Stimulated activated CD4-positive, alpha-beta T cell treated with anti-CD3 and anti-CD28 coated beads, Interleukin-1b, Interleukin-23, amount 100 ng/mL, for 24 hours (primary cell): ENCODE data around the gene ERC2.
"Not testable (repeated sequence)": the region's sequence is repeated elsewhere in the genome, so short reads cannot be mapped to it uniquely, and the experiment has no call there.

ENCODE experiments used
- DNase-seq, 4 experiments: peaks; one replicate each; pipeline ENCODE4 v3.0.0-alpha.2; 2020; ENCODE audit warnings: low read depth in 4 of 4, low spot score in 1 of 4

The ERC2 gene

GRCh38 chr3:55855311-55855710, 613.0 kb downstream of the ERC2 start:
- no peak for DNase-seq

GRCh38 chr3:55854494-55854893, 613.8 kb downstream of the ERC2 start:
- DNase-seq = no peak

DNA sequence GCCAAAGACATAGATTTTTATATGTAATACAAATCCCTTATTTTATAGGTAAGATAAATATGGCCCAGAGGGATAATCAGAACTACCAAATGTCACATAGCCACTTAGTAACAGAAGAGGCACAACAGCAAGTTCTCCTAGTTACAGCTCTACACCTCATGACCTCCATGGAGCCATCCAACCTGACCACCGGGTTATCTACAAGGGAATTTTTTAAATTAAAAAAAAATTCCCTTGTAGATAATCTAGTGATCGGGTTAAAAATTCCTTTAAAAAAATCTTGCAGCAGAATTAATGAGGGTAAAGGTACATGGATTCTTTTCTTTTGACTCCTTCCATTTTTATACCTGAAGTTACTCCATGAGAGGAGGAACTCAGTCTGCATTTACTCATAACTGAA, 615.9 kb downstream of the ERC2 start:
- DNase-seq = no peak

GRCh38 chr3:55842204-55842603, 626.1 kb downstream of the ERC2 start:
- DNase-seq = no peak

DNA sequence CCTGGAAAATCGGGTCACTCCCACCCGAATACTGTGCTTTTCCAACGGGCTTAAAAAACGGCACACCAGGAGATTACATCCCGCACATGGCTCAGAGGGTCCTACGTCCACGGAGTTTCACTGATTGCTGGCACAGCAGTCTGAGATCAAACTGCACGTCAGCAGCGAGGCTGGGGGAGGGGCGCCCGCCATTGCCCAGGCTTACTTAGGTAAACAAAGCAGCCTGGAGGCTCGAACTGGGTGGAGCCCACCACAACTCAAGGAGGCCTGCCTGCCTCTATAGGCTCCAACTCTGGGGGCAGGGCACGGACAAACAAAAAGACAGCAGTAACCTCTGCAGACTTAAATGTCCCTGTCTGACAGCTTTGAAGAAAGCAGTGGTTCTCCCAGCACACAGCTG, 636.4 kb downstream of the ERC2 start:
- DNase-seq = not testable (repeated sequence)

DNA sequence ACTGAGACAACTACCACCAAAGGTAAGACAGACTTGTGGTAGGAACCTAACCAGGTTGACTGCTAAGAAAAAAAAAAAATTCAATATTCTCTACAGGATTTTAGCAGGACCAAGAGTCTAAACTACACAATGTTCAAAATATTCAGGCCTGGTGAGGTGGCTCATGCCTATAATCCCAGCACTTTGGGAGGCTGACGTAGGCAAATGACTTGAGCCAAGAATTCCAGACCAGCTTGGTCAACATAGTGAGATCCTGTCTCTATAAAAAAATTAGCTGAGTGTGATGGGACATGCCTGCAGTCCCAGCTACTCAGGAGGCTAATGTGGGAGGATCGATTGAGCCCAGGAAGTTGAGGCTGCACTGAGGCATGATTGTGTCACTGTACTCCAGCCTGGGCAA, 639.6 kb downstream of the ERC2 start:
- DNase-seq = no peak

- no peak for DNase-seq
Measured at GRCh38 chr3:55827786-55828185, 640.5 kb downstream of the ERC2 start.

GRCh38 chr3:55826731-55827496, 641.4 kb downstream of the ERC2 start:
- DNase-seq = no peak

GRCh38 chr3:55826097-55826496, 642.2 kb downstream of the ERC2 start:
- no peak for DNase-seq

DNA sequence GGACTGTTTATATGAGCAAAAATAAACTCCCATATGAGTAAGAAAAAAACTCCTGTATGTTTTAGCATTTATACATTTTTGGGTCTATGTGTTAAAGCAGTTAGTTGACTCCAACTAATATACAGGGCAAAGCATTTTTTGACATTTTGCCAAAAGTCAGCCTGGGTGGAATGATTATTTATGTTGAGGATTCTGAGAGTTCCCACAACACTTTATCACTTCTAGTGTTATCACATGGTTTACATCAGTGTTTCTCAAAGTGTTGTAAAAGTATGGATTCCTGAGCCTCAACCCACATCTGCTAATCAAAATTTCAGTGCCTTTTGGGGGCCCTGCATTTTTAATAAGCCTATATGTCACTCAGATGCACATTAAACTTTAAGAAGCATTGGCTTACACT, 643.9 kb downstream of the ERC2 start:
- no peak for DNase-seq

DNA sequence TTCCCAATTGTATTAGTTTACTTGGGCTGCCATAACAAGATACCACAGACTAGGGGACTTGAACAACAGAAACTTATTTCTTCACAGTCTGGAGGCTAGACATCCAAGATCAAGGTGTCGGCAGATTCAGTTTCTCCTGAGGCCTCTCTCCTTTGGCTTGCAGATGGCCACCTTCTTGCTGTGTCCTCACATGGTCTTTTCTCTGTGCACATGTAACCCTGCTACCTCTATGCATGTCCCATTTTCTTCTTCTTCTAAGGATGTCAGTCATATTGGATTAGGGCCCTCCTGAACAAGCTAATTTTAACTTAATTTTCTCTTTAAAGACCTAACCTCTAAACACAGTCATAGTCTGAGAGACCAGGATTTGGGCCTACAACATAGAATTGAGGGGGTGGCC, 644.4 kb downstream of the ERC2 start:
- no peak for DNase-seq

- DNase-seq = no peak
Measured at GRCh38 chr3:55823001-55823400, 645.3 kb downstream of the ERC2 start.

- no peak for DNase-seq
Measured at GRCh38 chr3:55819005-55819404, 649.3 kb downstream of the ERC2 start.

DNA sequence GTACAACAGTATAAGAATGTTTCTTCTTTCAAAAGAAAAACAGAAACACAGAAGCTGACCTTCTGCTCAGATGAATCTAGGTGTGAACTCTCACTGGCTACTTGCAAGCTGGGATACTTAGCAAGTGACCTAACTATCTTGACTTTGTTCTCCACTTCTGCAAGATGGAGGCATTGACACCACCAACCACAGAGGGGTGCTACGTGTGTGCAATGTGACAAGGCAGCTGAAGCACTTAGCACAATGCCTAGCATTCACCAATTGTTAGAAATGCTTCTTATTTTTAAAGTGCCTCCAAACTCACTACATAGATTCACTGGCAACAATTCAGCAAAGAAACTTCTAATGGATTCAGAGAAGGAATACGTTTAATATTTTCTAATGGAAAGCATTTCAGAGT, 649.8 kb downstream of the ERC2 start:
- no peak for DNase-seq

DNA sequence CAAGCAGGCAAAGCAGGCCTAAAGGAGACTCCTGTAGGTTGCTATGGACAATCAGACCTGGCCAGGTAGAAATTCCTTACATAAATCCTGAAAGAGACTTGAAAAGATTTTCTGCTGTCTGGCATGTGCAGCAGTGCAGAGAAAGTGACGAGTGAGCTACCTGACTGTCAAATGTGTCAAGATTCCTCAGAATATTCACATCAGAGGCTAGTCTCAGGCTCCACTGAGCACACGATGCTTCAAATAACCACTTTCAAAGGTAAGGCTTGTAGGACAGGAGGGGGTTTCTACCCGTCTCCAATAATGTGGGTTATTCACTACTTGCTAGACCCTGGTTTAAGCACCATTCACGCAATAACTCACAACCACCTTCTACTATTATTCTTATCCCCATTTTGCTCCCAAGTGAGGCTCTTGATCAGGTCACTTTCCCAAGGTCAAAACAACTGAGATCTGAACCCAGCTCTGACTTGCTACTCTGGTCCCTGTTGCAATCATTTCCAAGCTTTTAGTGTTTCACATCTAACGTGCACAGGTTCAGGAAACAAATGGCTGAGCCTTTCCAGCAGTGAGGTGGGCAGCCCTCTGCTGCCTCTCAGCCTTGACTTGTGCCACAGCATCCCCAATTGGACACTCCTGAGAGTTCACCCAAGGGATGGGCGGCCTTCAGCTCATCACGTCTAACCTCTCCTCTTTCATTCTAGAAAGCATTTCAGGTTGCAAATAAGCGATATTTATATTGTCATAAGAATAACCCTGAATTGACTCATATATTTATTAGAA, 651.3 kb downstream of the ERC2 start:
- no peak for DNase-seq

DNA sequence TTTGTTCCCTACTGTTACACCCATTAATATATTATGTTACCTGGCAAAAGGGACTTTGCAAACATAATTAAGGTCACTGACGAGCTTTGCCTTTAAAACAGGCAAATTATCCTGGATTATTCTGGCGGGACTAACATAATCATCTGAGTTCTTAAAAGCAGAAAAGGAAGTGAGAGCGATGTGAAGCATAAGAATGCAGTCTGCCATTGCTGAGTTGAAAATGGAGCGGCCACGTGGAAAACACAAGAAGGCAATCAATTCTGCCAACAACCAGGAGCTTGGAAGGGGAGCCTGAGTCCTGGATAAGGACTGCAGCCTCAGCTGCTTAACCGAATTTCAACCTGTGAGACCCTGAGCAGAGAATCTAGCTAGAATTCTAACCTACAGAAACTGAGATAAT, 653.0 kb downstream of the ERC2 start:
- DNase-seq = no peak

GRCh38 chr3:55813268-55814097, 654.8 kb downstream of the ERC2 start:
- no peak for DNase-seq

DNA sequence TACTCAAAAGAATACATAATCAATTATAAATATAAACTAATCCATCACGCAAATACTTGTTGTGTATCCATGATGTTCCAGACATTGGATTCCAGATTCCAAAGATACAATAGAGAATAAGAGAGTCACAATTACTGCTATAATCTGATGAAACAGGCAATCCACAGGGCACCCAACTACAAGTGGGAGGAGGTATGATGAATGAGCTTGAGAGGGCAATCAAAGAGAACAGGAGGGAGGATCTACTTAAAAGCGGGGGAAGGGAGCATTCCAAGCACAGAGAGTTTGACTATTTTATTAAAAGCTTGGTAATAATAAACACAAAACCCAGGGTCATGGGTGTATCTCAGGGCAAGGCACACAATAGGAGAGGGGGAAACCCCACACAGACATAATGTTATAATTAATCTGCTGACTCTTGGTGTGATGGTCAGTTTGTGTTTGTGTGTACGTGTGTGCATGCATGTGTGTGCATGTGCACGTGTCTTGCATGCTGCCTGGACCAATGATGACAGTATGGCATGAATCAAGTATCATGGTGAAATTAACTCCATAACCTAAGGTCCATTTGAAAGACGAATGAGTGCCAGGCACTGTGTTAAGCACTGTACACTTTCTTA, 655.8 kb downstream of the ERC2 start:
- DNase-seq = no peak

GRCh38 chr3:55807210-55807609, 661.1 kb downstream of the ERC2 start:
- DNase-seq = no peak

DNA sequence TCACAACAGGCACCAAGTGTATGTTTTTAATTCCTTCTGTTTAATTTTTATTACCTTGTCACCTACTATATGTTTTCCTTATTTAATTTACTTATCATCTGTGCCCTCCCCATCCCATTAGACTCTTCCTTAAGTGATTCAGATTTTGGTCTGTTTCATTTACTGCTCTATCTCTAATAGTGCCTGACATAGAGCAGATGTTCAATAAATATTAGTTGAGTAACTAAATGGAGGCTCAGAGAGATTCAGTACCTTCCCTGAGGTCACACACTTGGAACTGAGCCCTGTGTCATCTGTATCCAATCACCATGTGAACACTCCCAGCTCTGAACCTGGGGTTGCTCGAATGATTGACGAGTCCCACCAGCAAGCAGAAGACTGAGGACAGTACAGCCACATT, 663.1 kb downstream of the ERC2 start:
- no peak for DNase-seq
